ENCODE measurements around the gene CAPZB. TPM values are rescaled to one million over a fixed set of nuclear protein-coding genes. Genes with fewer than 3 reads are reported as not detected.
A peak's percentile ranks its signal among the peaks of the same experiment; 100 is the strongest.

The CAPZB gene
- total RNA-seq, 1 experiment from 2014 or later: 491 TPM

DNA sequence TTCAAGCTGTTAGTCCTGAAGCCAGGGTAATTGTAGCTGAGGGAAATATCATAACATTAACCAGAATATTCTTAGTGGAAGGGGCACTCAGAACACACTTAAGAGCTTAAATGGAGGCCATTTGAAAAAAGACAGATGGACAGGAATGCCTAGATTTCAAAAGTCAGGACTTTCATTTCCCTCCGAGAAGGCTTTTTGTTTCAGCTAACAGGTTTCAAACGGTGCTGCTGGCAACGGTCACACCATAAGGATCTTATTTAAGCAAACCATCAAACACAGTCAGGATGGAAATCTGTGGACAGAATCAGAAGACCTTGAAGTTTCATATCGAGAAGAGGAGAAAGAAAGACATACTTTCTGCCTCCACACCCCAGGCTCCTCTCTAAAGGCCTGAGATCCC is 103.1 kb downstream of the CAPZB start:
- Histone ChIP-seq H3K4me3 (ENCODE audit: low read depth in 2 of 2, low read length in 2 of 2) (no peak overlapping the region), H3K4me1 (ENCODE audit: control insufficient read depth, insufficient read depth, low read length) (peaks cover 5% of the 10 kb centered on the region), H3K27me3 (ENCODE audit: control insufficient read depth, insufficient read depth, low read length) (no peaks in the 10 kb centered on the region), H3K27ac (ENCODE audit: low read length) (no peak overlapping the region), H3K36me3 (ENCODE audit: control insufficient read depth, insufficient read depth, low read length) (peaks cover 15% of the 10 kb centered on the region), H3K9me3 (ENCODE audit: control insufficient read depth, insufficient read depth, low read depth, low read length) (no peaks in the 10 kb centered on the region)
- ChIA-PET CTCF (no interaction called here), POLR2A (no interaction called here)
- no peak for DNase-seq (ENCODE audit: low read depth, low spot score)
- TSS peak; percentile 29 for BruUV-seq (replicated peaks)
- TF ChIP-seq, protein P1, sequence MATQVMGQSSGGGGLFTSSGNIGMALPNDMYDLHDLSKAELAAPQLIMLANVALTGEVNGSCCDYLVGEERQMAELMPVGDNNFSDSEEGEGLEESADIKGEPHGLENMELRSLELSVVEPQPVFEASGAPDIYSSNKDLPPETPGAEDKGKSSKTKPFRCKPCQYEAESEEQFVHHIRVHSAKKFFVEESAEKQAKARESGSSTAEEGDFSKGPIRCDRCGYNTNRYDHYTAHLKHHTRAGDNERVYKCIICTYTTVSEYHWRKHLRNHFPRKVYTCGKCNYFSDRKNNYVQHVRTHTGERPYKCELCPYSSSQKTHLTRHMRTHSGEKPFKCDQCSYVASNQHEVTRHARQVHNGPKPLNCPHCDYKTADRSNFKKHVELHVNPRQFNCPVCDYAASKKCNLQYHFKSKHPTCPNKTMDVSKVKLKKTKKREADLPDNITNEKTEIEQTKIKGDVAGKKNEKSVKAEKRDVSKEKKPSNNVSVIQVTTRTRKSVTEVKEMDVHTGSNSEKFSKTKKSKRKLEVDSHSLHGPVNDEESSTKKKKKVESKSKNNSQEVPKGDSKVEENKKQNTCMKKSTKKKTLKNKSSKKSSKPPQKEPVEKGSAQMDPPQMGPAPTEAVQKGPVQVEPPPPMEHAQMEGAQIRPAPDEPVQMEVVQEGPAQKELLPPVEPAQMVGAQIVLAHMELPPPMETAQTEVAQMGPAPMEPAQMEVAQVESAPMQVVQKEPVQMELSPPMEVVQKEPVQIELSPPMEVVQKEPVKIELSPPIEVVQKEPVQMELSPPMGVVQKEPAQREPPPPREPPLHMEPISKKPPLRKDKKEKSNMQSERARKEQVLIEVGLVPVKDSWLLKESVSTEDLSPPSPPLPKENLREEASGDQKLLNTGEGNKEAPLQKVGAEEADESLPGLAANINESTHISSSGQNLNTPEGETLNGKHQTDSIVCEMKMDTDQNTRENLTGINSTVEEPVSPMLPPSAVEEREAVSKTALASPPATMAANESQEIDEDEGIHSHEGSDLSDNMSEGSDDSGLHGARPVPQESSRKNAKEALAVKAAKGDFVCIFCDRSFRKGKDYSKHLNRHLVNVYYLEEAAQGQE (IDR thresholded peaks at IDR 0.05; ENCODE audit: insufficient read depth in 1 of 2, low read depth in 2 of 2, low read length in 1 of 2): no peak
- TF ChIP-seq POLR2AphosphoS5 (IDR thresholded peaks at IDR 0.05; ENCODE audit: low read depth, low read length): no peak
- TF ChIP-seq, protein P2, sequence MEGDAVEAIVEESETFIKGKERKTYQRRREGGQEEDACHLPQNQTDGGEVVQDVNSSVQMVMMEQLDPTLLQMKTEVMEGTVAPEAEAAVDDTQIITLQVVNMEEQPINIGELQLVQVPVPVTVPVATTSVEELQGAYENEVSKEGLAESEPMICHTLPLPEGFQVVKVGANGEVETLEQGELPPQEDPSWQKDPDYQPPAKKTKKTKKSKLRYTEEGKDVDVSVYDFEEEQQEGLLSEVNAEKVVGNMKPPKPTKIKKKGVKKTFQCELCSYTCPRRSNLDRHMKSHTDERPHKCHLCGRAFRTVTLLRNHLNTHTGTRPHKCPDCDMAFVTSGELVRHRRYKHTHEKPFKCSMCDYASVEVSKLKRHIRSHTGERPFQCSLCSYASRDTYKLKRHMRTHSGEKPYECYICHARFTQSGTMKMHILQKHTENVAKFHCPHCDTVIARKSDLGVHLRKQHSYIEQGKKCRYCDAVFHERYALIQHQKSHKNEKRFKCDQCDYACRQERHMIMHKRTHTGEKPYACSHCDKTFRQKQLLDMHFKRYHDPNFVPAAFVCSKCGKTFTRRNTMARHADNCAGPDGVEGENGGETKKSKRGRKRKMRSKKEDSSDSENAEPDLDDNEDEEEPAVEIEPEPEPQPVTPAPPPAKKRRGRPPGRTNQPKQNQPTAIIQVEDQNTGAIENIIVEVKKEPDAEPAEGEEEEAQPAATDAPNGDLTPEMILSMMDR (IDR thresholded peaks at IDR 0.05): no peak
- TF ChIP-seq SIN3A (IDR thresholded peaks at IDR 0.05; ENCODE audit: borderline replicate concordance, insufficient read depth, low read depth, low read length): no peak
- no peak for TF ChIP-seq TCF7L2 (IDR thresholded peaks at IDR 0.05; ENCODE audit: low read depth, low read length)
- in situ Hi-C loops (cut with HindIII; ENCODE audit: low pct_unique_long_range_greater_than_20kb, low sequenced_read_pairs): no loop called here
- ATAC-seq: no peak
- intact Hi-C loops (cut with micrococcal nuclease; ENCODE audit: unreplicated experiment): no loop called here

DNA sequence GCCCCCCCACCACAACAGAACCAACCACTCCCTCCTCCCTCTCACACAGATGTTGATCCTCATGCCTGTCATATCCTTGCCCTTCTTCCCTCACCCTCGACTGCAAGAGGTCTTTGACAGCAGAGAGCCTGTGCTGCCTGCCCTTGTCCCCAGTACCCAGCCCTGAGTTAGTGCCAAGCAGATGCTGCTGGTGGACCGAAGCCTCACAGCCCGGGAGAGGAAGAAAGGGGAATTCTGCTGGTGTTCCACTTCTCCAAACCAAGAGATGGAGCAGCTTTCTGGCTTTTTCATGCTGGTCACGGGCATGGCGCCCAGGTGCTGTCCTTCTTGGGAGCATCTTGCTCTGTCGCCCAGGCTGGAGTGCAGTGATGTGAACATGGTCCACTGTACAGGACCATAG is 104.1 kb downstream of the CAPZB start:
- H3K27ac ChIP-seq (ENCODE audit: low read length): no peak overlapping the region
- BruUV-seq (replicated peaks): no TSS peak
- peaks cover 24% of the 10 kb centered on the region for H3K36me3 ChIP-seq (ENCODE audit: control insufficient read depth, insufficient read depth, low read length)
- DNase-seq (ENCODE audit: low read depth, low spot score): no peak
- TF ChIP-seq TCF7L2 (IDR thresholded peaks at IDR 0.05; ENCODE audit: low read depth, low read length): no peak
- TF ChIP-seq, protein P1 (IDR thresholded peaks at IDR 0.05; ENCODE audit: insufficient read depth in 1 of 2, low read depth in 2 of 2, low read length in 1 of 2): no peak
- TF ChIP-seq, protein P2 (IDR thresholded peaks at IDR 0.05): no peak
- no peak for TF ChIP-seq POLR2AphosphoS5 (IDR thresholded peaks at IDR 0.05; ENCODE audit: low read depth, low read length)
- TF ChIP-seq SIN3A (IDR thresholded peaks at IDR 0.05; ENCODE audit: borderline replicate concordance, insufficient read depth, low read depth, low read length): no peak
- no peak for ATAC-seq
- intact Hi-C loops (cut with micrococcal nuclease; ENCODE audit: unreplicated experiment): no loop called here
- no peak overlapping the region for H3K4me3 ChIP-seq (ENCODE audit: low read depth in 2 of 2, low read length in 2 of 2)
- H3K4me1 ChIP-seq (ENCODE audit: control insufficient read depth, insufficient read depth, low read length): peaks cover 5% of the 10 kb centered on the region
- ChIA-PET POLR2A (no interaction called here), CTCF (interaction anchor here (0.6 kb wide), 1 partner anchor 980 kb away, joined by 3 read pairs; no protein-coding TSS in a partner anchor)
- no peaks in the 10 kb centered on the region for H3K27me3 ChIP-seq (ENCODE audit: control insufficient read depth, insufficient read depth, low read length)
- in situ Hi-C loops (cut with HindIII; ENCODE audit: low pct_unique_long_range_greater_than_20kb, low sequenced_read_pairs): no loop called here
- H3K9me3 ChIP-seq (ENCODE audit: control insufficient read depth, insufficient read depth, low read depth, low read length): no peaks in the 10 kb centered on the region
